CD14-positive monocyte (primary cell): ENCODE results near the gene SLC20A1. TPM values are rescaled to one million over a fixed set of nuclear protein-coding genes. Genes with fewer than 3 reads are reported as not detected.

Source experiments
- DNase-seq, 3 donors: peaks; one replicate each; pipeline ENCODE4 v3.0.0-alpha.2; 2011 to 2022
- H2AFZ ChIP-seq: 2 replicates; pipeline ENCODE4 v1.6.0; 2012; ENCODE audit warnings: mild to moderate bottlenecking, low read depth, low read length, inconsistent platforms; ENCODE audit not compliant: insufficient read depth, poor library complexity, severe bottlenecking
- H3K27ac ChIP-seq, 2 donors: 1 replicate in 1 of 2; 2 replicates in 1 of 2; pipeline ENCODE4 v1.5.1; 2012 to 2013; ENCODE audit warnings: low read length in 2 of 2, control low read depth in 1 of 2, inconsistent platforms in 1 of 2, low read depth in 1 of 2, mild to moderate bottlenecking in 1 of 2
- H3K27me3 ChIP-seq, 2 donors: one replicate each; pipeline versions ENCODE4 v1.6.0 to v1.6.1; 2011 to 2013; ENCODE audit warnings: low read length in 2 of 2; ENCODE audit not compliant: control insufficient read depth in 2 of 2, insufficient read depth in 2 of 2
- H3K36me3 ChIP-seq, 2 donors: replicated peaks in 1 of 2; 1 replicate in 1 of 2; 2 replicates in 1 of 2; pipeline versions ENCODE4 v1.5.1 to v1.6.1; 2012 to 2013; ENCODE audit warnings: low read length in 2 of 2, control low read depth in 1 of 2, inconsistent platforms in 1 of 2, mild to moderate bottlenecking in 1 of 2; ENCODE audit not compliant: insufficient read depth in 2 of 2, control insufficient read depth in 1 of 2
- H3K4me1 ChIP-seq, 2 donors: 1 replicate in 1 of 2; 2 replicates in 1 of 2; pipeline versions ENCODE4 v1.5.1 to v1.6.1; 2012 to 2013; ENCODE audit warnings: low read length in 2 of 2, control low read depth in 1 of 2, inconsistent platforms in 1 of 2, mild to moderate bottlenecking in 1 of 2, moderate library complexity in 1 of 2; ENCODE audit not compliant: insufficient read depth in 2 of 2, control insufficient read depth in 1 of 2
- H3K4me2 ChIP-seq: replicated peaks from 2 replicates; pipeline ENCODE3; 2012; ENCODE audit warnings: low read length, moderate library complexity, mild to moderate bottlenecking; ENCODE audit not compliant: poor library complexity, severe bottlenecking; ENCODE audit errors: extremely low read depth
- H3K4me3 ChIP-seq, 3 experiments: fragments of 200-600 bp in 1 of 3; sonication (generic) in 1 of 3; replicated peaks in 1 of 3; 1 replicate in 2 of 3; 2 replicates in 1 of 3; pipeline ENCODE4 v1.5.1; 2011 to 2013; ENCODE audit warnings: low read length in 3 of 3, mild to moderate bottlenecking in 3 of 3, control low read depth in 2 of 3, low read depth in 2 of 3, inconsistent platforms in 1 of 3, moderate library complexity in 1 of 3
- H3K79me2 ChIP-seq: 2 replicates; pipeline ENCODE4 v1.6.0; 2012; ENCODE audit warnings: mild to moderate bottlenecking, control low read depth, inconsistent platforms, low read length, moderate library complexity; ENCODE audit not compliant: insufficient read depth
- H3K9ac ChIP-seq: 2 replicates; pipeline ENCODE4 v1.6.0; 2017; ENCODE audit warnings: low read length, mild to moderate bottlenecking; ENCODE audit not compliant: insufficient read depth, poor library complexity, severe bottlenecking
- H3K9me3 ChIP-seq, 2 donors: replicated peaks in 1 of 2; 1 replicate in 1 of 2; 2 replicates in 1 of 2; pipeline versions ENCODE4 v1.5.1 to v1.6.1; 2012 to 2013; ENCODE audit warnings: low read length in 2 of 2, control low read depth in 1 of 2; ENCODE audit not compliant: control insufficient read depth in 1 of 2, insufficient read depth in 1 of 2
- H4K20me1 ChIP-seq: 2 replicates; pipeline ENCODE4 v1.6.0; 2012; ENCODE audit warnings: mild to moderate bottlenecking, low read length, control low read depth, moderate library complexity; ENCODE audit not compliant: insufficient read depth
- H3K27ac Mint-ChIP-seq, 7 donors: one replicate each; pipeline ENCODE4 v1.8.0; 2020; ENCODE audit warnings: mild to moderate bottlenecking in 7 of 7, mixed read lengths in 7 of 7, moderate library complexity in 6 of 7, inconsistent platforms in 2 of 7
- H3K27me3 Mint-ChIP-seq, 3 donors: one replicate each; pipeline ENCODE4 v1.8.0; 2021 to 2022; ENCODE audit warnings: low read depth in 3 of 3, mild to moderate bottlenecking in 3 of 3, mixed read lengths in 3 of 3, moderate library complexity in 3 of 3, inconsistent platforms in 1 of 3
- H3K36me3 Mint-ChIP-seq, 2 donors: one replicate each; pipeline ENCODE4 v1.8.0; 2020; ENCODE audit warnings: mixed read lengths in 2 of 2, inconsistent platforms in 1 of 2, mild to moderate bottlenecking in 1 of 2
- H3K4me1 Mint-ChIP-seq: one replicate; pipeline ENCODE4 v1.8.0; 2020; ENCODE audit warnings: mild to moderate bottlenecking, mixed read lengths
- H3K4me3 Mint-ChIP-seq, 2 donors: one replicate each; pipeline ENCODE4 v1.8.0; 2020; ENCODE audit warnings: mild to moderate bottlenecking in 2 of 2, mixed read lengths in 2 of 2, moderate library complexity in 1 of 2
- H3K9me3 Mint-ChIP-seq, 7 donors: one replicate each; pipeline ENCODE4 v1.8.0; 2020 to 2022; ENCODE audit warnings: mixed read lengths in 7 of 7, mild to moderate bottlenecking in 6 of 7, moderate library complexity in 6 of 7, inconsistent platforms in 2 of 7
- CTCF ChIP-seq: fragments of 200-600 bp; IDR thresholded peaks from one replicate; pipeline ENCODE4 v1.8.0; 2022; ENCODE audit warnings: antibody characterized with exemption, mild to moderate bottlenecking
- WGBS: methylation state at CpG from one replicate; pipeline ENCODE4 v1.1.5; 2013; ENCODE audit warnings: missing lambda C conversion rate; ENCODE audit not compliant: insufficient coverage; 5-methylcytosine and 5-hydroxymethylcytosine counted together
- intact Hi-C, 2 donors: fragments of 100-400 bp; cut with micrococcal nuclease; formaldehyde crosslinking; loops; one replicate each; pipeline versions ENCODE4 v1.15.0 to v1.15.1; 2023
- polyA plus RNA-seq, 3 donors: library from polyadenylated mRNA; depleted of rRNA in 1 of 3; unstranded in 2 of 3; stranded (reverse) in 1 of 3; fragments of 300-500 nt in 2 of 3; fragments of >200 nt in 1 of 3; fragmentation: Illumina TruSeq in 2 of 3; gene quantifications; 1 replicate in 2 of 3; 2 replicates in 1 of 3; pipeline ENCODE4 v1.2.3, GENCODE V29; 2012 to 2021

The SLC20A1 gene
- polyA plus RNA-seq, 3 donors, result 16.1 to 112 (median 36.3) TPM

DNA sequence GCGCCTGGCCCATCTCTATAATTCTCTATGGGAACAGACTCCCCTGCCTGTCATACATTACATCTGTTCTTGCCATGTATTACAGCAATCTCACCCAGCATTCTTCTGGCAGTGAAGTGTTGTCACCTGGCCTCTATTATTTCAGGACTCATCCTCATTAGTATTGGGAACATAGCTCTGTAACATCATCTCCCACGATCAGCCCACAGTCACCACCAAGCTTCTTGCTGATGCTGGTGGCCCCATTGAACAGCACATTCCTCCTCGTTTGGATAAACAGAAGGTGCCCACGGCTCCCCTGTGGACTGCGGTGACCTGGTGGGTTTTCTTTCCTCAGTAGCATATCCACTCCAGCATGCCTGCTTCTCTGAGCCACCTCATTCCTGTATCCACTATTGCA lies 39.8 kb upstream of the SLC20A1 start:
- Histone ChIP-seq H3K36me3 (no peaks in the 10 kb centered on the region), H3K27ac (no peak overlapping the region), H3K79me2 (no peaks in the 10 kb centered on the region), H3K4me1 (no peaks in the 10 kb centered on the region), H4K20me1 (no peaks in the 10 kb centered on the region), H3K9ac (no peak overlapping the region), H3K4me3 (no peak overlapping the region), H2AFZ (no peak overlapping the region), H3K4me2 (no peak overlapping the region), H3K9me3 (no peaks in the 10 kb centered on the region), H3K27me3 (no peaks in the 10 kb centered on the region)
- no peak overlapping the region for H3K27ac Mint-ChIP-seq
- whole genome bisulfite sequencing, result 97% methylated on average over 5 of the region's 5 CpGs
- TF ChIP-seq CTCF, result no peak
- no peak overlapping the region for H3K4me3 Mint-ChIP-seq
- peaks cover 0 to 2% (median 0%) of the 10 kb centered on the region in 3 donors for H3K27me3 Mint-ChIP-seq
- H3K36me3 Mint-ChIP-seq, result no peaks in the 10 kb centered on the region
- peaks cover 0 to 4% (median 3%) of the 10 kb centered on the region in 7 donors for H3K9me3 Mint-ChIP-seq
- intact Hi-C loops, result no loop called here
- no peak for DNase-seq
- H3K4me1 Mint-ChIP-seq, result no peaks in the 10 kb centered on the region

- no peak for DNase-seq
- peaks cover 0 to 2% (median 0%) of the 10 kb centered on the region in 3 donors for H3K27me3 Mint-ChIP-seq
- Histone ChIP-seq H3K4me2 (no peak overlapping the region), H3K9me3 (no peaks in the 10 kb centered on the region), H3K9ac (no peak overlapping the region), H2AFZ (no peak overlapping the region), H3K27me3 (no peaks in the 10 kb centered on the region), H3K27ac (no peak overlapping the region), H3K4me1 (no peaks in the 10 kb centered on the region), H3K4me3 (no peak overlapping the region), H3K36me3 (no peaks in the 10 kb centered on the region), H3K79me2 (no peaks in the 10 kb centered on the region), H4K20me1 (no peaks in the 10 kb centered on the region)
- 91% methylated on average over 3 of the region's 4 CpGs for WGBS
- no peak overlapping the region for H3K27ac Mint-ChIP-seq
- peaks cover 0 to 4% (median 3%) of the 10 kb centered on the region in 7 donors for H3K9me3 Mint-ChIP-seq
- H3K36me3 Mint-ChIP-seq, result no peaks in the 10 kb centered on the region
- no peak overlapping the region for H3K4me3 Mint-ChIP-seq
- intact Hi-C loops, result no loop called here
- no peaks in the 10 kb centered on the region for H3K4me1 Mint-ChIP-seq
- TF ChIP-seq CTCF, result no peak
These were observed 39.2 kb upstream of the SLC20A1 start for GRCh38 chr2:112606547-112606946.
